ENCODE data around the gene SH2D3C.

The SH2D3C gene

DNA sequence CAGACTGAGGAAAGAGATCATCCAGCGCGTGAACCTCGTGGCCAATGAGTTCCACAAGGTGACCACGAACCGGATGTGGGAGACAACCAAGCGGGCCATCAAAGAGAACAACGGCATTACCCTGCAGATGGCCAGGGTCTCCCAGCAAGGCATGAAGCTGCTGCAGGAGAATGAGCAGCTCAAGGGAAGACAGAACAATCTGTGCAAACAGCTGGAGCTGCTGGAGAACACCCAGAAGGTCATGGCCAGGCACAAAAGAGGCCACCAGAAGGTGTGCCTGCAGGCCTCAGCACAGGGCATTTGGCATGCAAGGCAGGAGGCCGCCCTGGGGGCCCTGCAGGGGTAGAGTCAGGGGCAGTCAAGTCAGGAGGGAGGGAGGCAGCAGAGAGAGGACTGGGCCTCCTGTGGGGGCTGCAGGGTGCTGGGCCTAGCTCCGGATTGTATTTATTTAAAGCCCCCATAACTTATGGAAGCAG, 67.2 kb downstream of the SH2D3C start:
- TF ChIP-seq, protein P1, sequence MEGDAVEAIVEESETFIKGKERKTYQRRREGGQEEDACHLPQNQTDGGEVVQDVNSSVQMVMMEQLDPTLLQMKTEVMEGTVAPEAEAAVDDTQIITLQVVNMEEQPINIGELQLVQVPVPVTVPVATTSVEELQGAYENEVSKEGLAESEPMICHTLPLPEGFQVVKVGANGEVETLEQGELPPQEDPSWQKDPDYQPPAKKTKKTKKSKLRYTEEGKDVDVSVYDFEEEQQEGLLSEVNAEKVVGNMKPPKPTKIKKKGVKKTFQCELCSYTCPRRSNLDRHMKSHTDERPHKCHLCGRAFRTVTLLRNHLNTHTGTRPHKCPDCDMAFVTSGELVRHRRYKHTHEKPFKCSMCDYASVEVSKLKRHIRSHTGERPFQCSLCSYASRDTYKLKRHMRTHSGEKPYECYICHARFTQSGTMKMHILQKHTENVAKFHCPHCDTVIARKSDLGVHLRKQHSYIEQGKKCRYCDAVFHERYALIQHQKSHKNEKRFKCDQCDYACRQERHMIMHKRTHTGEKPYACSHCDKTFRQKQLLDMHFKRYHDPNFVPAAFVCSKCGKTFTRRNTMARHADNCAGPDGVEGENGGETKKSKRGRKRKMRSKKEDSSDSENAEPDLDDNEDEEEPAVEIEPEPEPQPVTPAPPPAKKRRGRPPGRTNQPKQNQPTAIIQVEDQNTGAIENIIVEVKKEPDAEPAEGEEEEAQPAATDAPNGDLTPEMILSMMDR (conservative IDR thresholded peaks at IDR 0.05; ENCODE audit: low read depth, low read length) = no peak
- Histone ChIP-seq H3K27ac (no peak overlapping the region), H3K4me2 (no peak overlapping the region)

DNA sequence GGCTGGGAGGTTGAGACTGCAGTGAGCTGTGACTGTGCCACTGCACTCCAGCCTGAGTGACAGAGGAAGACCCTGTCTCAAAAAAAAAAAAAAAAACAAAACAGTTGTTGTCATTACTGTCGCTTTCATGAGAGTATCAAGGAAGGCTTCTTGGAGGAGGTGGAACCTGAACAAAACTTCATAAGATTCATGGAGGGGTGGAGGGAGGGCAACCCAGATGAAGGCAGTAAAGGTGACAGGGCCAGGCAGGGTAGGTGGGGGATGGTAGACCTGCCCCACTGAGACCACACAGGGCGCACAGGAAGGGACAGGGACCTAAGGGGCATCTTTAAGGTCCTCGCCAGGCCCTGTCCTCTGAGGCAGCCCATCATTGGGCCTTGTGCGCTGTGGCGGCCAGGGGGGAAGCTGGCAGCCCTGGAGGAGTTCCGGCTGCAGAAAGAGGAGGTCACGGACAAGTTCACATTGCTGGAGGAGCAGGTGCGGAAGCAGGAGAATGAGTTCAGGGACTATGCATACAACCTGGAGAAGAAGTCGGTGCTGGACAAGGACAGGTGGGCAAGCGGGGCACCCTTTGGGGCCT, 68.2 kb downstream of the SH2D3C start:
- Histone ChIP-seq H3K4me1 (ENCODE audit: low read depth, poor library complexity, severe bottlenecking) (peaks cover 9% of the 10 kb centered on the region), H4K20me1 (ENCODE audit: insufficient read depth) (no peaks in the 10 kb centered on the region), H3K4me2 (no peak overlapping the region), H3K27ac (no peak overlapping the region), H3K9ac (no peak overlapping the region), H3K79me2 (ENCODE audit: insufficient read depth, low read depth) (no peaks in the 10 kb centered on the region), H2AFZ (ENCODE audit: low read depth) (no peak overlapping the region), H3K27me3 (ENCODE audit: insufficient read depth, low read depth) (no peaks in the 10 kb centered on the region), H3K36me3 (ENCODE audit: insufficient read depth) (no peaks in the 10 kb centered on the region), H3K4me3 (IDR thresholded peaks at IDR 0.05; ENCODE audit: insufficient read depth, low read depth, low read length) (no peak overlapping the region)
- TF ChIP-seq, protein P1 (conservative IDR thresholded peaks at IDR 0.05; ENCODE audit: low read depth, low read length) = no peak

More for the DNA sequence above, 67.2 kb downstream of the SH2D3C start:
- Histone ChIP-seq H3K36me3 (ENCODE audit: insufficient read depth) (no peaks in the 10 kb centered on the region), H3K27me3 (ENCODE audit: insufficient read depth, low read depth) (no peaks in the 10 kb centered on the region), H4K20me1 (ENCODE audit: insufficient read depth) (no peaks in the 10 kb centered on the region), H3K4me1 (ENCODE audit: low read depth, poor library complexity, severe bottlenecking) (peaks cover 13% of the 10 kb centered on the region), H3K79me2 (ENCODE audit: insufficient read depth, low read depth) (no peaks in the 10 kb centered on the region), H3K4me3 (IDR thresholded peaks at IDR 0.05; ENCODE audit: insufficient read depth, low read depth, low read length) (no peak overlapping the region), H2AFZ (ENCODE audit: low read depth) (no peak overlapping the region), H3K9ac (no peak overlapping the region)

DNA sequence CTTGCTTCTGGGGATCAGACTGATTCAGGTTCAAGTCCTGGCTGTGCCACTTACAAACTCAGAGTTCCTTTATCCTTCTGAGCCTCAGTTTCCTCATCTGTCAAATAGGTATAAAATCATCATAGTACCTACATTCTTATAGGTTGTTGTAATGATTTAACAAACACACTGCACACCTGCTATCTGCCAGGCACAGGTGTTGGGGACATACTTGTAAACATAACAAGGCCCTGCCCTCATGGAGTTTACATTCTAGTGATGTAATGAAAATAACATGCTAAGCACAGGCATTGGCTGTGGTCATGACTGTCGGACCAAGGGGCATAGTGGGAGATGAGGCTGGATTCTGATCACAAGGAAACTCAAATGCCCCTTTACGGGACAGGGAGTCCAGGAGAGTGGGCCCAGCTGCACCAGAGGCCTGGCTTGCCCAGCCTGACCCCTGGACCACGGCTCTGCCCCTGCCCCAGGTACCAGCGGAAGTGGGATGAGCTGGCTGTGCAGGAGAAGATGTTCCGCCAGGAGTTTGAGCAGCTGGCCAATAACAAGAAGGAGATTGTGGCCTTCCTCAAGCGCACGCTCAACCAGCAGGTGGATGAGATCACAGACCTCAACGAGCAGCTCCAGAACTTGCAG, 69.4 kb downstream of the SH2D3C start:
- no peaks in the 10 kb centered on the region for H3K36me3 ChIP-seq (ENCODE audit: insufficient read depth)
- no peaks in the 10 kb centered on the region for H3K79me2 ChIP-seq (ENCODE audit: insufficient read depth, low read depth)
- no peaks in the 10 kb centered on the region for H3K27me3 ChIP-seq (ENCODE audit: insufficient read depth, low read depth)
- H3K9ac ChIP-seq = no peak overlapping the region
- H3K27ac ChIP-seq = no peak overlapping the region
- no peak overlapping the region for H3K4me3 ChIP-seq (IDR thresholded peaks at IDR 0.05; ENCODE audit: insufficient read depth, low read depth, low read length)
- H2AFZ ChIP-seq (ENCODE audit: low read depth) = no peak overlapping the region
- H3K4me1 ChIP-seq (ENCODE audit: low read depth, poor library complexity, severe bottlenecking) = peaks cover 7% of the 10 kb centered on the region
- TF ChIP-seq, protein P1 (conservative IDR thresholded peaks at IDR 0.05; ENCODE audit: low read depth, low read length) = no peak
- no peaks in the 10 kb centered on the region for H4K20me1 ChIP-seq (ENCODE audit: insufficient read depth)
- no peak overlapping the region for H3K4me2 ChIP-seq

DNA sequence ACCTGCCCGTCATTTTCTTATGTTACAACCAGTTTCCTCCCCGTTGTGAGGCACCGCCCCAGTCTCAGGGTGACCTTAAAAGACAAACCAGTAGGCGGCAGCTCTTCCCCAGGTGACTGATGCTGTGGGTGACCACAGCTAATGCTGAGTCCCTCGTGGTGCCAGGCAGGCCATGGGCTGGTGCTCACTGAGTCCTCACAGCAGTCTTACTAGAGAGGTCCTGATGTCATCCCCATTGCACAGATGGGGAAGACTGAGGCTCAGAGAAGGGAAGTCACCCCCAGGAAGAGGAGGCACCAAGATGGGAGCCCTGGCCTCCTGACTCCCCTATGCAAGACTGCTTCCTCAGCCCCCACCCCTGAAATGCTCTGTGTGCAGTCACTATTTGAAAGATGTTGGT, 70.7 kb downstream of the SH2D3C start:
- Histone ChIP-seq H3K27ac (no peak overlapping the region), H2AFZ (ENCODE audit: low read depth) (no peak overlapping the region), H3K27me3 (ENCODE audit: insufficient read depth, low read depth) (no peaks in the 10 kb centered on the region), H4K20me1 (ENCODE audit: insufficient read depth) (no peaks in the 10 kb centered on the region), H3K4me3 (IDR thresholded peaks at IDR 0.05; ENCODE audit: insufficient read depth, low read depth, low read length) (no peak overlapping the region), H3K79me2 (ENCODE audit: insufficient read depth, low read depth) (no peaks in the 10 kb centered on the region), H3K9ac (no peak overlapping the region), H3K4me2 (no peak overlapping the region), H3K4me1 (ENCODE audit: low read depth, poor library complexity, severe bottlenecking) (peaks cover 7% of the 10 kb centered on the region), H3K36me3 (ENCODE audit: insufficient read depth) (no peaks in the 10 kb centered on the region)
- TF ChIP-seq, protein P1 (conservative IDR thresholded peaks at IDR 0.05; ENCODE audit: low read depth, low read length) = no peak
